ENCODE data around the gene SLC39A7.
A peak's percentile ranks its signal among the peaks of the same experiment; 100 is the strongest.

Gene SLC39A7

DNA sequence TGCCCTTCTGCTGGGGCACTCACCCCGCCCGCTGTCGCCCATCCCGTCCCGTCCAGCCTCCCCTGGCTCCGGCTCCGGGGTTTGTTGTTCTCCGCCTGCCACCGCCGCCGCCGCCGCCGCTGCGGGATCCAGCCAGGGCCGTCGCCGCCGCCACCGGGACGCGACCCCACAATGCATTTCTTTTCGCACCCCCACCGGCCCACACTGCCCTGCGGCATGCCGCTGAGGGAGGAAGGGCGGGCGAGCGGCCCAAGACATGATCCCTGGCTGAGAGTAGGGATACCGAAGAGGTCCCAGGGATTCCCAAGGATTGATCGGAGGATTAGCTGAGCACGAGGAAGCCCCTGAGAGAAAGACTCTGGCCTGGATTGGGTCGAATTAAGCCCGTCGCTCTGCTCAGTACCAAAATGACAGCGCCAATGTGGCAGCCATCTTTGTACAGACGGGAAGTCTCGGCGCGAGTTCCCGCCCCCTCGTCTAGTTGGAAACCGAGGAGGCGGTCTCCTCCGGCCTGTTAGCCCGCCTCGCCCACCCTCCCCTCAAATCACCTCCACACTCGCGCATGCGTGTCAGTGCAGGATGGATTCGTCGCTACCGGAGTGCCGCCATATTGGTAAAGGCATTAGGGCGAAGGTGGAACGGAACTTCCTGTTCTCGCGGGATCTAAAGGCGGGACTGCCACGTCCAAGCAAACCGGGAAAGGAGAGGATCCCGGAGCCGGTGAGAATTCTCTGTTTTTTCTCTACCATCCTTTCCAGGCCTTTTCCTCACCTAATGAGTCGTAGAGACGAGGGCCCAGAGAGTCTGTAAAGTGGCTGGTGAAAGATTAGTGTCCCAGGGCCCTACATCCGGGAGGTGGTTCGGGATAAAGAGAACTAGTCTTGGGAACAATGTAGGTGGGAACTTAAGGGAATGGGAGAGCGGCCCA, at the start of gene SLC39A7, which contains the start of gene RXRB:
Gene SLC39A7, plus strand, starts transcription at position 649 of the 928 bp plus-strand sequence. CDS start 379 bp downstream, outside the sequence.
Gene RXRB, minus strand, starts transcription at position 447 of the 928 bp plus-strand sequence. Its CDS starts 189 bp downstream, at position 258.
- peak; percentile 77 for ATAC-seq
- 0 out of 2 replicates have a peak, but pooled peaks have one; percentile 30 for TF ChIP-seq CSDC2 (CRISPR knock-in tag; IDR thresholded peaks at IDR 0.05)
- TF ChIP-seq ESRRG (CRISPR knock-in tag; IDR thresholded peaks at IDR 0.05), result no peak
- no peak for TF ChIP-seq ISL1 (CRISPR knock-in tag; IDR thresholded peaks at IDR 0.05)
- TF ChIP-seq PATZ1 (CRISPR knock-in tag; IDR thresholded peaks at IDR 0.05; ENCODE audit: borderline replicate concordance), result 0 out of 2 replicates have a peak, but pooled peaks have one; percentile 21

DNA sequence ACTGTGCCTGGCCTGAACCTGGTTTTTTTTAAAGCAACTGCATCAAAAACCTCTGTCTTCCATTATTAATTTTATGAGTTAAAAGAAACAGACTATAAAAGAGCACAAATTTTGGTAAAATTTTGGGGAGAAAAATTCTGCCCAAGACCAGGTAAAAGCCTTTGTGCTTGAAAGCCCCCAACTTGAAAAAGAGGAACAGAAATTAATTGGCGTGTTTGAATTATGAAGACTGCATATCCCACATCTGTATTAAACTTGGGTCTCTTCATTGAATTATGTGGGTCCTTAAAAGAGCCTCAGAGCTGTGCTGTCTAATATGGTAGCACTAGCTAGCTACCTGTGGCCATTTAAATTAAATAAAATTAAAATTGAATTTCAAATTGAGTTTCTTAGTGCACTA, 49.6 kb upstream of the SLC39A7 start:
- ATAC-seq, result no peak
- TF ChIP-seq PATZ1 (CRISPR knock-in tag; IDR thresholded peaks at IDR 0.05; ENCODE audit: borderline replicate concordance) (no peak), GLIS3 (CRISPR knock-in tag; IDR thresholded peaks at IDR 0.05) (no peak), ISL1 (CRISPR knock-in tag; IDR thresholded peaks at IDR 0.05) (no peak), ZNF70 (CRISPR knock-in tag; IDR thresholded peaks at IDR 0.05) (no peak), TCF4 (CRISPR knock-in tag; IDR thresholded peaks at IDR 0.05; ENCODE audit: borderline replicate concordance) (no peak), RARB (CRISPR knock-in tag; IDR thresholded peaks at IDR 0.05) (no peak), ESRRG (CRISPR knock-in tag; IDR thresholded peaks at IDR 0.05) (no peak), ZNF8 (CRISPR knock-in tag; IDR thresholded peaks at IDR 0.05) (no peak), ZFP3 (CRISPR knock-in tag; IDR thresholded peaks at IDR 0.05) (no peak), PPARA (CRISPR knock-in tag; IDR thresholded peaks at IDR 0.05; ENCODE audit: borderline replicate concordance) (no peak), OSR1 (CRISPR knock-in tag; IDR thresholded peaks at IDR 0.05) (no peak), ZNF565 (CRISPR knock-in tag; conservative IDR thresholded peaks at IDR 0.05; ENCODE audit: low read depth) (no peak), ZC3H10 (CRISPR knock-in tag; IDR thresholded peaks at IDR 0.05) (no peak), CSDC2 (CRISPR knock-in tag; IDR thresholded peaks at IDR 0.05) (no peak), BACH2 (CRISPR knock-in tag; IDR thresholded peaks at IDR 0.05; ENCODE audit: borderline replicate concordance) (no peak), ARNTL (CRISPR knock-in tag; IDR thresholded peaks at IDR 0.05; ENCODE audit: borderline replicate concordance, low read depth) (no peak), POU6F1 (CRISPR knock-in tag; IDR thresholded peaks at IDR 0.05; ENCODE audit: borderline replicate concordance, low read depth) (no peak)
- TF ChIP-seq, protein P1, sequence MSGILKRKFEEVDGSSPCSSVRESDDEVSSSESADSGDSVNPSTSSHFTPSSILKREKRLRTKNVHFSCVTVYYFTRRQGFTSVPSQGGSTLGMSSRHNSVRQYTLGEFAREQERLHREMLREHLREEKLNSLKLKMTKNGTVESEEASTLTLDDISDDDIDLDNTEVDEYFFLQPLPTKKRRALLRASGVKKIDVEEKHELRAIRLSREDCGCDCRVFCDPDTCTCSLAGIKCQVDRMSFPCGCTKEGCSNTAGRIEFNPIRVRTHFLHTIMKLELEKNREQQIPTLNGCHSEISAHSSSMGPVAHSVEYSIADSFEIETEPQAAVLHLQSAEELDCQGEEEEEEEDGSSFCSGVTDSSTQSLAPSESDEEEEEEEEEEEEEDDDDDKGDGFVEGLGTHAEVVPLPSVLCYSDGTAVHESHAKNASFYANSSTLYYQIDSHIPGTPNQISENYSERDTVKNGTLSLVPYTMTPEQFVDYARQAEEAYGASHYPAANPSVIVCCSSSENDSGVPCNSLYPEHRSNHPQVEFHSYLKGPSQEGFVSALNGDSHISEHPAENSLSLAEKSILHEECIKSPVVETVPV (CRISPR knock-in tag; IDR thresholded peaks at IDR 0.05), result no peak
- TF ChIP-seq, protein P2, sequence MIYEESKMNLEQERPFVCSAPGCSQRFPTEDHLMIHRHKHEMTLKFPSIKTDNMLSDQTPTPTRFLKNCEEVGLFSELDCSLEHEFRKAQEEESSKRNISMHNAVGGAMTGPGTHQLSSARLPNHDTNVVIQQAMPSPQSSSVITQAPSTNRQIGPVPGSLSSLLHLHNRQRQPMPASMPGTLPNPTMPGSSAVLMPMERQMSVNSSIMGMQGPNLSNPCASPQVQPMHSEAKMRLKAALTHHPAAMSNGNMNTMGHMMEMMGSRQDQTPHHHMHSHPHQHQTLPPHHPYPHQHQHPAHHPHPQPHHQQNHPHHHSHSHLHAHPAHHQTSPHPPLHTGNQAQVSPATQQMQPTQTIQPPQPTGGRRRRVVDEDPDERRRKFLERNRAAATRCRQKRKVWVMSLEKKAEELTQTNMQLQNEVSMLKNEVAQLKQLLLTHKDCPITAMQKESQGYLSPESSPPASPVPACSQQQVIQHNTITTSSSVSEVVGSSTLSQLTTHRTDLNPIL (CRISPR knock-in tag; IDR thresholded peaks at IDR 0.05; ENCODE audit: low read depth), result no peak
- TF ChIP-seq, protein P3, sequence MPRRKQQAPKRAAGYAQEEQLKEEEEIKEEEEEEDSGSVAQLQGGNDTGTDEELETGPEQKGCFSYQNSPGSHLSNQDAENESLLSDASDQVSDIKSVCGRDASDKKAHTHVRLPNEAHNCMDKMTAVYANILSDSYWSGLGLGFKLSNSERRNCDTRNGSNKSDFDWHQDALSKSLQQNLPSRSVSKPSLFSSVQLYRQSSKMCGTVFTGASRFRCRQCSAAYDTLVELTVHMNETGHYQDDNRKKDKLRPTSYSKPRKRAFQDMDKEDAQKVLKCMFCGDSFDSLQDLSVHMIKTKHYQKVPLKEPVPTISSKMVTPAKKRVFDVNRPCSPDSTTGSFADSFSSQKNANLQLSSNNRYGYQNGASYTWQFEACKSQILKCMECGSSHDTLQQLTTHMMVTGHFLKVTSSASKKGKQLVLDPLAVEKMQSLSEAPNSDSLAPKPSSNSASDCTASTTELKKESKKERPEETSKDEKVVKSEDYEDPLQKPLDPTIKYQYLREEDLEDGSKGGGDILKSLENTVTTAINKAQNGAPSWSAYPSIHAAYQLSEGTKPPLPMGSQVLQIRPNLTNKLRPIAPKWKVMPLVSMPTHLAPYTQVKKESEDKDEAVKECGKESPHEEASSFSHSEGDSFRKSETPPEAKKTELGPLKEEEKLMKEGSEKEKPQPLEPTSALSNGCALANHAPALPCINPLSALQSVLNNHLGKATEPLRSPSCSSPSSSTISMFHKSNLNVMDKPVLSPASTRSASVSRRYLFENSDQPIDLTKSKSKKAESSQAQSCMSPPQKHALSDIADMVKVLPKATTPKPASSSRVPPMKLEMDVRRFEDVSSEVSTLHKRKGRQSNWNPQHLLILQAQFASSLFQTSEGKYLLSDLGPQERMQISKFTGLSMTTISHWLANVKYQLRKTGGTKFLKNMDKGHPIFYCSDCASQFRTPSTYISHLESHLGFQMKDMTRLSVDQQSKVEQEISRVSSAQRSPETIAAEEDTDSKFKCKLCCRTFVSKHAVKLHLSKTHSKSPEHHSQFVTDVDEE (CRISPR knock-in tag; IDR thresholded peaks at IDR 0.05), result no peak
